ENCODE measurements around the gene KCNG2. TPM values are rescaled to one million over a fixed set of nuclear protein-coding genes. Genes with fewer than 3 reads are reported as not detected.

Gene KCNG2
- total RNA-seq, 1 donor = not detected

GRCh38 chr18:79901665-79902064 is 103.9 kb downstream of the KCNG2 start:
- DNase-seq (ENCODE audit: low read depth) = no peak
- no peak for TF ChIP-seq CTCF (IDR thresholded peaks at IDR 0.05; ENCODE audit: insufficient read depth, low read length)
- H3K4me3 ChIP-seq (ENCODE audit: low read depth, low read length) = no peak overlapping the region

GRCh38 chr18:79902075-79902474 is 104.3 kb downstream of the KCNG2 start:
- DNase-seq (ENCODE audit: low read depth) = no peak
- no peak overlapping the region for H3K4me3 ChIP-seq (ENCODE audit: low read depth, low read length)
- TF ChIP-seq CTCF (IDR thresholded peaks at IDR 0.05; ENCODE audit: insufficient read depth, low read length) = no peak

- H3K4me3 ChIP-seq (ENCODE audit: low read depth, low read length) = no peak overlapping the region
- DNase-seq (ENCODE audit: low read depth) = no peak
- no peak for TF ChIP-seq CTCF (IDR thresholded peaks at IDR 0.05; ENCODE audit: insufficient read depth, low read length)
Measured at GRCh38 chr18:79902640-79903039, 104.9 kb downstream of the KCNG2 start.

DNA sequence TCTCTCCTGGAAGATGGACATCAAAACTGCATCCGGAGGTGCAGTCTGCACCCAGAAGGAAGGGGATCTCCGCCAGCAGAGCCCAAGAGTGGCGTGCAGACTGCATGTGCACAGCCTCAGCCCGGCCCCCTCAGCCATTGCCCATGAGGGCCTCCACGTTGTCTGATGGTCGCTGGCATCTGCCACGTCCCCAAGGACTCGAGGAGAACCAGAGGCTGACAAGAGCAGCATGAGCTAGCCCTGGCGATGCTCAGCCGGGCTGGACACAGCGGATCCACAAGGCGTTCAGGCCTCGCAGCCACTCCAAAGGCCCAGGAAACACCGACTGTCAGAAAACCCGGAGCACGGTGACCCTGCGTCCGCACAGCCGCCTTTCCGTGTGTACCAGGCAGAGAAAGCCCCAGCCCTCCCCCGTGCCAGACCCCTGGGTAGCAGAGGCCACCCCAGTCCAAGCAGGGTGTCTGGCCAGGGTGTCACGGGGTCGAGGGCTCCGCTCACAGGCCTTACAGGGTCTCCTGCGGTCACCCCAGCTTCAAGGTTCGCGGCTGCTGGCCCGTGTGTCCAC is 105.4 kb downstream of the KCNG2 start:
- no peak overlapping the region for H3K4me3 ChIP-seq (ENCODE audit: low read depth, low read length)
- no peak for TF ChIP-seq CTCF (IDR thresholded peaks at IDR 0.05; ENCODE audit: insufficient read depth, low read length)
- no peak for DNase-seq (ENCODE audit: low read depth)

- DNase-seq (ENCODE audit: low read depth) = no peak
- no peak for TF ChIP-seq CTCF (IDR thresholded peaks at IDR 0.05; ENCODE audit: insufficient read depth, low read length)
- H3K4me3 ChIP-seq (ENCODE audit: low read depth, low read length) = no peak overlapping the region
Measured at GRCh38 chr18:79903787-79904356, 106.1 kb downstream of the KCNG2 start.

DNA sequence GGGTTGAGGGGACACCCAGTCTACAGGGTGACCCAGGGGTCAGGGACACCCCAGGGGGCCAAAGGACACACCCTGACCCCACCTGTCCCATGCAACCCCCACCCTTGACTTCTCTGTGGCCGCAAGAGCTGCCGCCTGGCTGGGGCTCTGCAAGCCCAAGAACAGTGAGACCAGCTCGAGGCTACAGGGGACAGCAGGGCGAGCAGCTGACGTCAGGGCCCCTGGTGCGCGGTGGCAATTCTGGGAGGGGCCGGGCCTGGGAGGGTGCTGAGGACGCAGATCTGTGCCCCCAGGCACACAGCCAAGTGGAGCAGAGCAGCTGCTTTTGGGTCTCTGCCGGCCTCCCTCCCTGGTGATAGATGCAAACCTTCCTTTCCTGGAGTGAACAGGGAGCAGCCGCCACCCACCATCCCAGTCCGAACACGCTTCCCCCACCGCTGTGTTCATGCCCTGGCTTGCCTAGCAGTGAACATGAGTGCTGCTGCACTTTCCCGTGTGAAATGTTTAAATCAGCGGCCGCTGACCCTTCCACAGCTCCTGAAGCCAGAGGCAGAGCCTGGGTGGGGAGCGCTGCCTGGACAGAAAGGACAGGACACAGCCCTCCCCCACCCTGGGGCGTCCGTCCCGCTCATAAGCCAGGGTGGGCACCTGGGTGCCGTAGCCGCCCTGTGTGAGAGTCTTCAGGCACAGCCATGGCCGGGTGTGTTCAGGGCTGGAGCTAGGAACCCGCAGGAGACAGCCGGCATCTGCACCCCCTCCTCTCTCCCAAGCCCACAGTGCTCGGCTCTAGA is 106.8 kb downstream of the KCNG2 start:
- H3K4me3 ChIP-seq (ENCODE audit: low read depth, low read length) = no peak overlapping the region
- no peak for TF ChIP-seq CTCF (IDR thresholded peaks at IDR 0.05; ENCODE audit: insufficient read depth, low read length)
- no peak for DNase-seq (ENCODE audit: low read depth)
